T-cell (primary cell): ENCODE data around the gene GPR78. TPM values are rescaled to one million over a fixed set of nuclear protein-coding genes. Genes with fewer than 3 reads are reported as not detected.

Experiments used
- ATAC-seq, 4 experiments: fragments of 200-7000 bp in 3 of 4; fragments of 150-1000 bp in 1 of 4; cut with Tn5 transposase; replicated peaks in 1 of 4; 1 replicate in 3 of 4; 2 replicates in 1 of 4; pipeline ENCODE4 v1.10.0; 2021; ENCODE audit warnings: moderate library complexity in 3 of 4, mild to moderate bottlenecking in 2 of 4, moderate number of reproducible peaks in 1 of 4
- CTCF ChIA-PET, 2 donors: fragments of 300-600 bp; sonication (Branson Sonifier 250); formaldehyde crosslinking; loops; one replicate each; lab custom pipeline; 2022; ENCODE audit warnings: antibody characterized with exemption in 2 of 2; lab: Charles Lee
- POLR2A ChIA-PET, 2 donors: fragments of 300-600 bp; sonication (Branson Sonifier 250); formaldehyde crosslinking; loops; one replicate each; lab custom pipeline; 2022; ENCODE audit warnings: antibody characterized with exemption in 2 of 2; lab: Charles Lee
- DNase-seq, 35 experiments: peaks; one replicate each; pipeline versions ENCODE4 v3.0.0 to v3.0.0-alpha.2; 2013 to 2023
- H3K27ac ChIP-seq: one replicate; pipeline ENCODE4 v1.5.1; 2013; ENCODE audit warnings: low read length
- H3K27me3 ChIP-seq, 2 experiments: replicated peaks in 1 of 2; 1 replicate in 1 of 2; 2 replicates in 1 of 2; pipeline versions ENCODE4 v1.6.1 to v1.7.0; 2013; ENCODE audit warnings: low read length in 1 of 2, mixed read lengths in 1 of 2; ENCODE audit not compliant: control insufficient read depth in 2 of 2, insufficient read depth in 2 of 2; ENCODE audit errors: extremely low read depth in 1 of 2
- H3K36me3 ChIP-seq, 2 donors: 1 replicate in 1 of 2; 2 replicates in 1 of 2; pipeline versions ENCODE4 v1.6.1 to v1.7.0; 2013; ENCODE audit warnings: low read length in 1 of 2; ENCODE audit not compliant: control insufficient read depth in 2 of 2, insufficient read depth in 1 of 2; ENCODE audit errors: extremely low read depth in 1 of 2
- H3K4me1 ChIP-seq, 2 experiments: 1 replicate in 1 of 2; 2 replicates in 1 of 2; pipeline versions ENCODE4 v1.6.1 to v1.7.0; 2013; ENCODE audit warnings: low read length in 2 of 2, mixed read lengths in 1 of 2; ENCODE audit not compliant: insufficient read depth in 2 of 2, control insufficient read depth in 1 of 2; ENCODE audit errors: extremely low read depth in 1 of 2
- H3K4me3 ChIP-seq, 2 donors: 1 replicate in 1 of 2; 2 replicates in 1 of 2; pipeline versions ENCODE4 v1.5.1 to v1.7.0; 2013; ENCODE audit warnings: mild to moderate bottlenecking in 2 of 2, low read length in 1 of 2, moderate library complexity in 1 of 2; ENCODE audit not compliant: control insufficient read depth in 1 of 2; ENCODE audit errors: extremely low read depth in 1 of 2
- H3K9me3 ChIP-seq: 2 replicates; pipeline ENCODE4 v1.7.0; 2013
- H3K27ac Mint-ChIP-seq, 2 donors: one replicate each; pipeline ENCODE4 v1.8.0; 2020 to 2021; ENCODE audit warnings: mild to moderate bottlenecking in 2 of 2, mixed read lengths in 2 of 2
- H3K27me3 Mint-ChIP-seq, 2 donors: one replicate each; pipeline ENCODE4 v1.8.0; 2021 to 2022; ENCODE audit warnings: mixed read lengths in 2 of 2
- H3K36me3 Mint-ChIP-seq: one replicate; pipeline ENCODE4 v1.8.0; 2021; ENCODE audit warnings: mixed read lengths
- H3K4me1 Mint-ChIP-seq, 3 donors: one replicate each; pipeline ENCODE4 v1.8.0; 2020 to 2022; ENCODE audit warnings: mixed read lengths in 3 of 3, mild to moderate bottlenecking in 1 of 3
- H3K4me3 Mint-ChIP-seq, 3 donors: one replicate each; pipeline ENCODE4 v1.8.0; 2020 to 2022; ENCODE audit warnings: mild to moderate bottlenecking in 3 of 3, mixed read lengths in 3 of 3, moderate library complexity in 3 of 3
- H3K9me3 Mint-ChIP-seq, 3 donors: one replicate each; pipeline ENCODE4 v1.8.0; 2020 to 2022; ENCODE audit warnings: mixed read lengths in 3 of 3
- WGBS: methylation state at CpG from one replicate; pipeline ENCODE4 v1.1.5; 2013; ENCODE audit warnings: missing lambda C conversion rate; ENCODE audit not compliant: insufficient coverage; 5-methylcytosine and 5-hydroxymethylcytosine counted together
- total RNA-seq, 35 experiments: library from RNA in 6 of 35; stranded (reverse) in 6 of 35; fragments of 120-200 nt in 1 of 35; gene quantifications; one replicate each; pipeline versions ENCODE4 v1.2.1 to v1.2.4 and lab custom pipeline; 2013 to 2026

Gene GPR78
- total RNA-seq, 5 donors from 2014 or later (not counting 1 experiment from before 2014, with no cell fraction given) = not detected

- no peaks in the 10 kb centered on the region for H3K9me3 ChIP-seq
- no peak overlapping the region for H3K4me3 ChIP-seq
- Mint-ChIP-seq H3K4me1 (no peaks in the 10 kb centered on the region), H3K27ac (no peak overlapping the region), H3K4me3 (no peak overlapping the region), H3K27me3 (peaks cover 19 to 35% of the 10 kb centered on the region in 2 donors), H3K36me3 (no peaks in the 10 kb centered on the region), H3K9me3 (no peaks in the 10 kb centered on the region)
- ChIA-PET CTCF (no interaction called here), POLR2A (no interaction called here)
- no peaks in the 10 kb centered on the region for H3K4me1 ChIP-seq
- WGBS = 78% methylated on average over 16 of the region's 18 CpGs
- H3K27me3 ChIP-seq = peaks cover 0 to 66% of the 10 kb centered on the region in 2 experiments
- no peak overlapping the region for H3K27ac ChIP-seq
- DNase-seq (no peak), ATAC-seq (no peak)
- H3K36me3 ChIP-seq = no peaks in the 10 kb centered on the region
Measured at GRCh38 chr4:8587469-8588195, 7.4 kb downstream of the GPR78 start.

- no peak overlapping the region for H3K4me3 Mint-ChIP-seq
- no peak for ATAC-seq
- H3K27me3 Mint-ChIP-seq = peaks cover 19 to 38% of the 10 kb centered on the region in 2 donors
- H3K27ac Mint-ChIP-seq = no peak overlapping the region
- ChIA-PET CTCF (no interaction called here), POLR2A (no interaction called here)
- H3K9me3 Mint-ChIP-seq = no peaks in the 10 kb centered on the region
- no peak for DNase-seq
- Histone ChIP-seq H3K4me3 (no peak overlapping the region), H3K36me3 (no peaks in the 10 kb centered on the region), H3K27me3 (peaks cover 0 to 65% of the 10 kb centered on the region in 2 experiments), H3K9me3 (no peaks in the 10 kb centered on the region), H3K4me1 (no peaks in the 10 kb centered on the region), H3K27ac (no peak overlapping the region)
- 70% methylated on average over 2 of the region's 2 CpGs for WGBS
- no peaks in the 10 kb centered on the region for H3K4me1 Mint-ChIP-seq
- H3K36me3 Mint-ChIP-seq = no peaks in the 10 kb centered on the region
Measured at GRCh38 chr4:8588196-8588470, 7.9 kb downstream of the GPR78 start.

DNA sequence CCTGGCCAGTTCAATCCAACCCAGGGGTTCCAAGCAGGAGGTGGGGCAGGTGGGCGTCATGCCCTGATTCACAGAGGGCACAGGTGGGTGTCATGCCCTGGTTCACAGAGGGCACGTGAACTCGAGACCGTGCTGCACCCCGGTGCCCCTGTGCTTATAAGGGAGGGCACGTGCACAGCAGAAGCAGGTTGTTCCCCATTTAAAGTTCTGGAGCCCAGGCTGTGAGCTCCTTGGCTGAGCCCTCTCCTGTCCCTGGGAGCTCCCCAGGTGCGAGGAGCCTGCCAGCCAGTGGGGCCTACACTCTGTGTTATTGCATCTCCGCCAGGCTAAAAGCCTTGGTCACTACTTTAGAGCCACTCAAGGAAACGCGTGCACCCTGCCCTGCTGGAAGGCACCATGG, 9.1 kb downstream of the GPR78 start:
- WGBS = 73% methylated on average over 10 of the region's 10 CpGs

DNA sequence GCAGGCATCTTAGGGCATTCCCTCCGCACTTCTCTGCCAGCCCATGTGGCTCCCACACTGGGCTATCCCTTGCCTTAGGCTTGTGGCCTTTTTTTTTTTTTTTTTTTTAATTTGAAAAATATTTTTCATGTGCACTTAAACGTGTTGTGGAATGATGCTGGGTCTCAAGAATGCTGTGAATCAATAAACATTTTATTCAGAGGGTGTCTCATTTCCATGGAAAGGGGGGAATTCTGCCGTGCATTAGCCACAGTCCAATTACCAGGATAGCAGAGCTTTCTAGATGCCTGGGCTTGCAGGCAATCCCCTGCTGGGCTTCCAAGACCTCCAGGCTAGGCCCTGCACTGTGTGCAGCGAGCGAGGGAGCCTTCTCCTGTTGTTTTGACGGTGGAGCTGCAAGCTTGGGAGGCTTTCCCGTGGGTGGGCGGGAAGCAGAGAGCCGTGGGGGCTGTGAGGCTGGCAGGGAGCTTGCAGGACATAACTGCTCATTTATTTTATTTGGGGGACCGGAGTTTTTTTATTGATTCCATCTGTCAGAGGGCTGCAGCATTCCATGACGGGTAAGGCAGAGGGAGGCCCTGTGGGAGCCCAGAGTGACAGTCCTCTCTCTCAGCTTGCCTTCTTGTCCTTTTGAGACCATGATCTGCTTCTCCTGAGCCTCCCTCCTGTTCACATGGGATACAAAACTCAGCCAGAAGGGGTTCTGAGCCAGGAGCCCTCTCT, 9.8 kb downstream of the GPR78 start:
- Mint-ChIP-seq H3K4me1 (no peaks in the 10 kb centered on the region), H3K4me3 (no peak overlapping the region), H3K36me3 (no peaks in the 10 kb centered on the region), H3K27me3 (peaks cover 21 to 47% of the 10 kb centered on the region in 2 donors), H3K9me3 (no peaks in the 10 kb centered on the region), H3K27ac (no peak overlapping the region)
- H3K4me1 ChIP-seq = no peaks in the 10 kb centered on the region
- peaks cover 0 to 77% of the 10 kb centered on the region in 2 experiments for H3K27me3 ChIP-seq
- no peak overlapping the region for H3K27ac ChIP-seq
- no peak for DNase-seq
- no peaks in the 10 kb centered on the region for H3K36me3 ChIP-seq
- no peak overlapping the region for H3K4me3 ChIP-seq
- 62% methylated on average over 5 of the region's 11 CpGs for WGBS
- ATAC-seq = no peak
- POLR2A ChIA-PET = no interaction called here
- no peaks in the 10 kb centered on the region for H3K9me3 ChIP-seq
- CTCF ChIA-PET = interaction anchor here in 1 of 2 donors (0.7 kb wide), 1 partner anchor 89 kb away, joined by 7 read pairs; no protein-coding TSS in a partner anchor

More for the DNA sequence above, 9.1 kb downstream of the GPR78 start:
- no peaks in the 10 kb centered on the region for H3K4me1 ChIP-seq
- DNase-seq (no peak), ATAC-seq (no peak)
- H3K4me3 ChIP-seq = no peak overlapping the region
- H3K36me3 Mint-ChIP-seq = no peaks in the 10 kb centered on the region
- no peak overlapping the region for H3K27ac ChIP-seq
- H3K9me3 Mint-ChIP-seq = no peaks in the 10 kb centered on the region
- H3K4me3 Mint-ChIP-seq = no peak overlapping the region
- H3K27me3 Mint-ChIP-seq = peaks cover 20 to 45% of the 10 kb centered on the region in 2 donors
- no peaks in the 10 kb centered on the region for H3K36me3 ChIP-seq
- H3K9me3 ChIP-seq = no peaks in the 10 kb centered on the region
- POLR2A ChIA-PET = no interaction called here
- H3K4me1 Mint-ChIP-seq = no peaks in the 10 kb centered on the region
- H3K27ac Mint-ChIP-seq = no peak overlapping the region
- H3K27me3 ChIP-seq = peaks cover 0 to 75% of the 10 kb centered on the region in 2 experiments
- CTCF ChIA-PET = no interaction called here

GRCh38 chr4:8590546-8590880, 10.3 kb downstream of the GPR78 start:
- Mint-ChIP-seq H3K4me3 (no peak overlapping the region), H3K36me3 (no peaks in the 10 kb centered on the region), H3K9me3 (no peaks in the 10 kb centered on the region), H3K27me3 (peaks cover 24 to 49% of the 10 kb centered on the region in 2 donors), H3K4me1 (no peaks in the 10 kb centered on the region), H3K27ac (no peak overlapping the region)
- peaks cover 0 to 80% of the 10 kb centered on the region in 2 experiments for H3K27me3 ChIP-seq
- H3K27ac ChIP-seq = no peak overlapping the region
- no peaks in the 10 kb centered on the region for H3K9me3 ChIP-seq
- H3K4me1 ChIP-seq = no peaks in the 10 kb centered on the region
- no peak for DNase-seq
- CTCF ChIA-PET = no interaction called here
- no peaks in the 10 kb centered on the region for H3K36me3 ChIP-seq
- no peak overlapping the region for H3K4me3 ChIP-seq
- WGBS = 62% methylated on average over 5 of the region's 5 CpGs
- no peak for ATAC-seq
- POLR2A ChIA-PET = no interaction called here

- H3K4me3 ChIP-seq = no peak overlapping the region
- no peaks in the 10 kb centered on the region for H3K9me3 ChIP-seq
- no peak for DNase-seq
- no peak overlapping the region for H3K4me3 Mint-ChIP-seq
- CTCF ChIA-PET = no interaction called here
- no peaks in the 10 kb centered on the region for H3K9me3 Mint-ChIP-seq
- peaks cover 26 to 49% of the 10 kb centered on the region in 2 donors for H3K27me3 Mint-ChIP-seq
- no peaks in the 10 kb centered on the region for H3K36me3 Mint-ChIP-seq
- no peak for ATAC-seq
- 78% methylated on average over 8 of the region's 9 CpGs for WGBS
- peaks cover 0 to 76% of the 10 kb centered on the region in 2 experiments for H3K27me3 ChIP-seq
- H3K27ac ChIP-seq = no peak overlapping the region
- POLR2A ChIA-PET = no interaction called here
- no peak overlapping the region for H3K27ac Mint-ChIP-seq
- no peaks in the 10 kb centered on the region for H3K4me1 ChIP-seq
- no peaks in the 10 kb centered on the region for H3K36me3 ChIP-seq
- no peaks in the 10 kb centered on the region for H3K4me1 Mint-ChIP-seq
Measured at GRCh38 chr4:8591114-8591513, 10.9 kb downstream of the GPR78 start.
